GM18520 (cell line): ENCODE measurements around the gene KCNJ1.

ENCODE experiments used
- ATAC-seq: cut with Tn5 transposase; IDR thresholded peaks from one replicate; pipeline ENCODE4 v1.9.1; 2021; ENCODE audit not compliant: unreplicated experiment

The KCNJ1 gene

GRCh38 chr11:128825050-128825784 lies 41.9 kb downstream of the KCNJ1 start:
- no peak for ATAC-seq

GRCh38 chr11:128824191-128825049 lies 42.7 kb downstream of the KCNJ1 start:
- no peak for ATAC-seq

GRCh38 chr11:128823753-128824152 lies 43.3 kb downstream of the KCNJ1 start:
- no peak for ATAC-seq

GRCh38 chr11:128822130-128822529 lies 45.0 kb downstream of the KCNJ1 start:
- no peak for ATAC-seq

- no peak for ATAC-seq
Measured at GRCh38 chr11:128821556-128821955, 45.5 kb downstream of the KCNJ1 start.

- ATAC-seq = no peak
Measured at GRCh38 chr11:128819198-128819597, 47.9 kb downstream of the KCNJ1 start.

- ATAC-seq = no peak
Measured at GRCh38 chr11:128814856-128815705, 52.0 kb downstream of the KCNJ1 start.

GRCh38 chr11:128813729-128814128 lies 53.4 kb downstream of the KCNJ1 start:
- ATAC-seq = no peak

GRCh38 chr11:128810784-128811514 lies 56.1 kb downstream of the KCNJ1 start:
- no peak for ATAC-seq

GRCh38 chr11:128809128-128809527 lies 58.0 kb downstream of the KCNJ1 start:
- no peak for ATAC-seq

GRCh38 chr11:128807909-128808308 lies 59.2 kb downstream of the KCNJ1 start:
- no peak for ATAC-seq

- no peak for ATAC-seq
Measured at GRCh38 chr11:128806506-128807261, 60.4 kb downstream of the KCNJ1 start.

GRCh38 chr11:128804481-128804880 lies 62.6 kb downstream of the KCNJ1 start:
- no peak for ATAC-seq

- ATAC-seq = no peak
Measured at GRCh38 chr11:128803449-128804245, 63.4 kb downstream of the KCNJ1 start.

- no peak for ATAC-seq
Measured at GRCh38 chr11:128803011-128803410, 64.1 kb downstream of the KCNJ1 start.

GRCh38 chr11:128802358-128802981 lies 64.6 kb downstream of the KCNJ1 start:
- no peak for ATAC-seq

GRCh38 chr11:128800871-128801417 lies 66.2 kb downstream of the KCNJ1 start:
- ATAC-seq = no peak

GRCh38 chr11:128796270-128796669 lies 70.8 kb downstream of the KCNJ1 start:
- ATAC-seq = peak; percentile 94
